BE2C (cell line): ENCODE measurements around the gene DAB2IP.

Experiments used
- DNase-seq: peaks from one replicate; pipeline ENCODE4 v3.0.0-alpha.2; 2020
- H3K27me3 ChIP-seq: fragments of 250-450 bp; sonication (Bioruptor Pico); 2 replicates; pipeline ENCODE4 v1.5.1; 2020; ENCODE audit warnings: mild to moderate bottlenecking
- H3K36me3 ChIP-seq: fragments of 250-450 bp; sonication (Bioruptor Pico); 2 replicates; pipeline ENCODE4 v1.5.1; 2020; ENCODE audit warnings: mild to moderate bottlenecking
- H3K4me1 ChIP-seq: fragments of 250-450 bp; sonication (Bioruptor Pico); 2 replicates; pipeline ENCODE4 v1.5.1; 2020
- H3K4me3 ChIP-seq: 2 replicates; pipeline ENCODE4 v1.5.1; 2011; ENCODE audit warnings: low read depth, low read length
- H3K9me3 ChIP-seq: fragments of 250-450 bp; sonication (Bioruptor Pico); 2 replicates; pipeline ENCODE4 v1.5.1; 2020
- CTCF ChIP-seq: IDR thresholded peaks from 2 replicates; pipeline ENCODE4 v1.5.1; 2012; ENCODE audit warnings: mild to moderate bottlenecking, low read depth, low read length

DAB2IP gene

GRCh38 chr9:121673576-121673975 is 22.1 kb downstream of the DAB2IP start:
- Histone ChIP-seq H3K27me3 (no peaks in the 10 kb centered on the region), H3K4me3 (no peak overlapping the region), H3K4me1 (peaks cover 23% of the 10 kb centered on the region), H3K9me3 (no peaks in the 10 kb centered on the region), H3K36me3 (no peaks in the 10 kb centered on the region; the same call in 1 of the 2 replicates)
- no peak for TF ChIP-seq CTCF
- no peak for DNase-seq

- Histone ChIP-seq H3K27me3 (no peaks in the 10 kb centered on the region), H3K36me3 (no peaks in the 10 kb centered on the region; the same call in 1 of the 2 replicates), H3K9me3 (no peaks in the 10 kb centered on the region), H3K4me3 (no peak overlapping the region), H3K4me1 (peaks cover 23% of the 10 kb centered on the region)
- no peak for DNase-seq
- no peak for TF ChIP-seq CTCF
Observed at GRCh38 chr9:121674017-121674416, 22.6 kb downstream of the DAB2IP start.

- no peak for DNase-seq
- H3K4me1 ChIP-seq = peaks cover 23% of the 10 kb centered on the region
- no peak overlapping the region for H3K4me3 ChIP-seq
- no peaks in the 10 kb centered on the region for H3K27me3 ChIP-seq
- H3K36me3 ChIP-seq = no peaks in the 10 kb centered on the region; the same call in 1 of the 2 replicates
- H3K9me3 ChIP-seq = no peaks in the 10 kb centered on the region
- no peak for TF ChIP-seq CTCF
Observed at GRCh38 chr9:121674952-121675351, 23.5 kb downstream of the DAB2IP start.

- H3K4me1 ChIP-seq = peaks cover 23% of the 10 kb centered on the region
- H3K4me3 ChIP-seq = no peak overlapping the region
- H3K27me3 ChIP-seq = no peaks in the 10 kb centered on the region
- no peaks in the 10 kb centered on the region; the same call in 1 of the 2 replicates for H3K36me3 ChIP-seq
- DNase-seq = no peak
- no peak for TF ChIP-seq CTCF
- no peaks in the 10 kb centered on the region for H3K9me3 ChIP-seq
Observed at GRCh38 chr9:121675381-121675780, 23.9 kb downstream of the DAB2IP start.

- H3K27me3 ChIP-seq = no peaks in the 10 kb centered on the region
- peaks cover 23% of the 10 kb centered on the region for H3K4me1 ChIP-seq
- H3K36me3 ChIP-seq = no peaks in the 10 kb centered on the region; the same call in 1 of the 2 replicates
- H3K9me3 ChIP-seq = no peaks in the 10 kb centered on the region
- no peak overlapping the region for H3K4me3 ChIP-seq
- DNase-seq = peak; percentile 74
- TF ChIP-seq CTCF = no peak
Observed at GRCh38 chr9:121675969-121676822, 24.8 kb downstream of the DAB2IP start.

- H3K36me3 ChIP-seq = no peaks in the 10 kb centered on the region; the same call in 1 of the 2 replicates
- no peak for DNase-seq
- H3K9me3 ChIP-seq = no peaks in the 10 kb centered on the region
- H3K4me3 ChIP-seq = no peak overlapping the region
- no peak for TF ChIP-seq CTCF
- H3K27me3 ChIP-seq = no peaks in the 10 kb centered on the region
- H3K4me1 ChIP-seq = peaks cover 19% of the 10 kb centered on the region
Observed at GRCh38 chr9:121676926-121677325, 25.5 kb downstream of the DAB2IP start.
